ENCODE measurements around the gene SVIP.

The SVIP gene

GRCh38 chr11:22795914-22796313 is 33.7 kb downstream of the SVIP start:
- in situ Hi-C loops (cut with HindIII; ENCODE audit: low sequenced_read_pairs): no loop called here

DNA sequence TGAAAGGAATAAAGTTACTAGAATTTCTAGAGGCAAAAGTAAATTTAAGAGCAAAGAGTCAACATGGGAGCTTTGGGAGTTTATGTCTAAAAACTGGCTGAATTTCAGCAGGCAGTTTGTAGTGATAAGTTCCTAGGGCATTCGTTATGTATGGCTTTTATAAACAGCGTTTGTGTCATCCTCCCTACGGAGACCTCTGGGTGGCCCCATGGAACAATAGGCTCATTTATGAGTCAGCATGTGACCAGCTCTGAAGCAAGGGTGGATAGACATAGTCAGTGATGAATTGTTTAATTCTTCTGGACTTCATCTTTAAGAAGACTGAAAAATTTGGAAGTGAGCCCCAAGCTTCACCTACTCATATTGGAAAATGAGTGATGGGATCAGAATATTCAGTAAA is 37.1 kb downstream of the SVIP start:
- in situ Hi-C loops (cut with HindIII; ENCODE audit: low sequenced_read_pairs): loop anchor here (5.0 kb wide), 1 partner anchor 35 kb away; the partner anchor contains the start of gene SVIP

DNA sequence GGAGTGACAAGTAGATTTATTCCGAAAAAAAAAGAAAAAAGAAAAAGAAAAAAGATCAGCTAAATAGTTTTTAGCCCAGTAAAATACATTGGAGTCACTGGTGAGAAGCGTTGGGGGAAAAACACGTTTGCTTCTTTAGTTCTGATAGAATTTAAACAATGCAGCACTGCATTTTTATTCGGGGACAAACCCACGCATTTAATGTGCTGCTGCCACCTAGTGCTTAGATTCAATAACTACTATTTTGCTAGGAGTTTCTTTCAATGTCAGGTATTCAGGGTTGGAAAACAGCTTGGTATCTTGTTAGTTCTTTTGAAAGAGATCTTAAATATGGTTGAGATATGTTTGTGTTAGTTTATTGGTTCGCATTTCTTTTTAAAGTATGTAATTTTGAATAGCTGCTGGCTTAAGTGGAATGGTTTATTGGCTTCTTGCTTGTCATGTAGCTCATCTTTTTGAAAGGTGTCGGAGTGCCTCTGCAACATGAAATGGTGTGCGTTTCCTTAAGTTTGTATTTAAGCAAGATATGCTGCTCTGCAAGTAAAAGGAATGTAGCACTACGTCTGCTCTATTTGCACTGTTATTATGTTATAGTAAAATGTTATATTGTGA is 41.9 kb downstream of the SVIP start:
- in situ Hi-C loops (cut with HindIII; ENCODE audit: low sequenced_read_pairs): loop anchor here (10.0 kb wide), 1 partner anchor 73 kb away; no protein-coding TSS in a partner anchor

- in situ Hi-C loops (cut with HindIII; ENCODE audit: low sequenced_read_pairs): loop anchor here (10.0 kb wide), 1 partner anchor 72 kb away; no protein-coding TSS in a partner anchor
Observed at GRCh38 chr11:22787055-22787454, 42.5 kb downstream of the SVIP start.

GRCh38 chr11:22786475-22786874 is 43.1 kb downstream of the SVIP start:
- in situ Hi-C loops (cut with HindIII; ENCODE audit: low sequenced_read_pairs): loop anchor here (10.0 kb wide), 1 partner anchor 72 kb away; no protein-coding TSS in a partner anchor

DNA sequence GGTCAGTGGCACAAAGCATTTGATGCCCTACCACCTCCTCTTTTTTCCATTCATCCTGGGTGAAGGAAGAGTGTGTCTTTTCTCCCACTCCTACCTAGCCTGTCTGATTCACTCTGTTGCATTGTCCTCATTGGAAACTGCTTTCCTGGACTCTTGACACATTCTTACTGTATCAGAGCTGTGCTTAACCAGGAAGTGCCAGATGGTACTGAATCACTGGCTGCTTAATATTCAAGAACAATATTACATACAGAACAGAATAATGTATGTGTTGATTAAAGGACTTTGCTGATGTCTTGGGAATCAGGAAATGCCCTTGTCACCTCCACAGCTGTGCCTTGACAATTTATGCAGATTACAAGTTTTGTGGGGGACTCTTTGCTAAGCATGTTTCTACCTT is 44.4 kb downstream of the SVIP start:
- in situ Hi-C loops (cut with HindIII; ENCODE audit: low sequenced_read_pairs): loop anchor here (10.0 kb wide), 1 partner anchor 70 kb away; no protein-coding TSS in a partner anchor

- in situ Hi-C loops (cut with HindIII; ENCODE audit: low sequenced_read_pairs): loop anchor here (10.0 kb wide), 1 partner anchor 66 kb away; no protein-coding TSS in a partner anchor
Observed at GRCh38 chr11:22780952-22781593, 48.5 kb downstream of the SVIP start.

GRCh38 chr11:22779850-22780249 is 49.8 kb downstream of the SVIP start:
- in situ Hi-C loops (cut with HindIII; ENCODE audit: low sequenced_read_pairs): loop anchor here (5.0 to 10.0 kb wide), 3 partner anchors 65 to 228 kb away; no protein-coding TSS in a partner anchor

DNA sequence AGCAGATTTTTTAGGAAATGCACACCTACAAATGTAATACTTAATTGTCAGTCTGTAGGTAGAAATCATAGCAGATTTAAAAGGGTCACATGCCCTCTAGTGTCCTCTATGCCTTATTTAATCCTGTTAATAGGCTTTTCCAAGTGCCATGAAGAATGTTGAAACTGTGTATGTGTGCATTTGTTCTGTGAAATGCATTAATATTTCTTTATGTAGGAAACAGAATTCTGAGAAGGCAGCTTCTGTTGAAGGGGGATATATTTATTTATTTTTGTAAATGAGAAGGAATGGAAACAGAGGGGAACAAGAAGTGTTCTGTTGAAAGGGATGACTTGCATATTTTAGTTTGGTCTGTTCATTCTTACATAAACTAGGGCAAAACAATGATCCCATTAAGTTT is 51.0 kb downstream of the SVIP start:
- in situ Hi-C loops (cut with HindIII; ENCODE audit: low sequenced_read_pairs): loop anchor here (5.0 kb wide), 2 partner anchors 86 to 226 kb away; no protein-coding TSS in a partner anchor

GRCh38 chr11:22775248-22775647 is 54.4 kb downstream of the SVIP start:
- in situ Hi-C loops (cut with HindIII; ENCODE audit: low sequenced_read_pairs): loop anchor here (5.0 kb wide), 2 partner anchors 83 to 223 kb away; no protein-coding TSS in a partner anchor

DNA sequence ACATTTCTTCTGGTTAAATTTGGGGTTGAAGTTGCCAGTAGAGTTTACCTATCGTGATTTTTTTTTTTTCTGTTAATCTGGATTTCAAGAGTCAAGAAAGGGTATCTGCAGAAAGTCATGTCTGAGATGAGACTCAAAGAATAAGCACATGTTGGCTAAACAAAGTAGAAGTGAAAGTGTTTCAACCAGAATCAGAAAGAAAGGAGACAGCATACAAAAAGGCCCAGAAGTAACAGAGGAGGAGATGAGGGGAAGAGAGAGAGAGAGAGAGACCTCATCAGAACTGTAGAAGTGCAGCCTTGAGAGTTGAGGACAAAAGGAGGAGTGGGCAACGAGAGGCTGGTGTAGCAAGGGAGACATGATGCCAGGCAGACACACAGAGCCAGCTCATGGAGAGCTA is 54.9 kb downstream of the SVIP start:
- in situ Hi-C loops (cut with HindIII; ENCODE audit: low sequenced_read_pairs): loop anchor here (5.0 kb wide), 2 partner anchors 82 to 222 kb away; no protein-coding TSS in a partner anchor

DNA sequence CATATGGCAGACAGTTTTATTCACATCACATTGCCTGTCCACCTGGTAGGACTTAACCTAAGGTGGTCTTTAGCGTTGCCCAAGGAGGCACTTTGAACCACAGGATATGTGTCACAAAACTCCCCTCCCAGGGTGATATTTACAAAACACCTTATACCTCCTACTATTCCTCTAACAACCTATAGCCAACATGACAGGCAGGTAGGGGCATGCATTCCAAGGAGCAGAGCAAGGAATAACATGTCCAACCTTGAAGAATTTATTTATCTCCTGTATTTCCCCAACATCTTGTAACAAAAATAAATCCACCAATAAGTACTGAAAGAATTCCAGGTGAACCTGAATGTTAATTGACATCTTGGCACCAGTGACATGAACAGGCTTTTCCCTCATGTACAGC is 60.5 kb downstream of the SVIP start:
- in situ Hi-C loops (cut with HindIII; ENCODE audit: low sequenced_read_pairs): no loop called here

All from endothelial cell of hepatic sinusoid (primary cell).